ENCODE results near the gene ACP7.
"Not testable (repeated sequence)": the region's sequence is repeated elsewhere in the genome, so short reads cannot be mapped to it uniquely, and the experiment has no call there.

Gene ACP7

DNA sequence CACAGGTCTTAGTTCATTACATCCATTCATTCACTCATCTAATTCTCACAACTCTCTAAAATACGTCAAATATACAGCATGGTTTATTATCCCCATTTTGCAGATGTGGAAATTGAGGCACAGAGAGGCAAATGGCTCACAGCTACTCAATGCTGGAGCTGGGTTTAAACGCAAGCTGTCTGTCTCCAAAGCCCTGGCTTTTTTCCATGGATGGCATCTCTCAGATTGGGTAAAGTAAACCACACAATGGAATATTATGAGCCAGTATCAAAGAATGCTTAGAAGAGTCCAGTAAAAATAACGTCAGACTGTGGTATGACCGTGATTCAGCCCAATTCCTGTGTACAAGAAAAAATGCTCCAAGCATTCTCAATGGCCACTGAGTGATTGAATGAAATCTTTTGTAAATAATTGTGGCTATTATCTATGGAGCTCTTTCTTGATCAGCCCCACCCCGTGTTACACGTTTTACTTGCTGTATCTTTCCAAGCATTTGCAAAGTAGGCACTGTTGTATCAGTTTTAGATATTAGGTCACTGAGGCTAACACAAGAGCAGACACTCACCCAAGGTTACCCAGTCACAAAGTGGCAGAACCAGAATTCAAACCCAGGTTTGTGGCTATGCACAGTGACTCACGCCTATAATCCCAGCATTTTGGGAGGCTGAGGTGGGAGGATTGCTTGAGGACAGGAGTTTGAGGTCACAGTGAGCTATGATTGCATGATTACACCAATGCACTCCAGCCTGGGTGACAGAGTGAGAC lies 5.5 kb upstream of the ACP7 start:
- TF ChIP-seq TAF1 (IDR thresholded peaks at IDR 0.05; ENCODE audit: borderline replicate concordance, low read depth, low read length) (no peak), POLR2A (IDR thresholded peaks at IDR 0.05; ENCODE audit: low read depth, low read length) (no peak), POLR2AphosphoS5 (IDR thresholded peaks at IDR 0.05; ENCODE audit: low read depth, low read length) (no peak)
- DNase-seq (ENCODE audit: insufficient read length) (no peak), FAIRE-seq (no peak)

- TF ChIP-seq TAF1 (IDR thresholded peaks at IDR 0.05; ENCODE audit: borderline replicate concordance, low read depth, low read length) (no peak), POLR2A (IDR thresholded peaks at IDR 0.05; ENCODE audit: low read depth, low read length) (no peak), POLR2AphosphoS5 (IDR thresholded peaks at IDR 0.05; ENCODE audit: low read depth, low read length) (no peak)
- FAIRE-seq (no peak), DNase-seq (ENCODE audit: insufficient read length) (no peak)
These were observed 3.7 kb upstream of the ACP7 start for GRCh38 chr19:39080431-39080830.

DNA sequence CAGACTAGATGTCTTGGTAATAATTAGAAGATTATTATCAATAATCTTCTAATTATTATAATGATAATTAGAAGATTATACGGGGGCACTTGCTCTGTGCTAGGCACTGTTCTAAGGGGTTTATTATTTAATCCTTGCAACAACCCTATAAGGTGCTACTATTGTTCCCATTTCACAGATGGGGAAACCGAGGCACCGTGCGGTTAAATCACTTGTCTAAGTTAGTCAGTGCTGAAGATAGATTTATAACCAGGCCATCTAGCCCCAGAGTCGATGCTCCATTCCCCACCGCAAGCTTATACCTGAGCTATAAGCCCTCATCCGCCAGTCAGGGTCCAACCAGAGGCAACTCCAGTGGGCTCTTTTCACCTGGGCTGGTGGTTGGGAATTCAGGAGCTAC lies 2.0 kb upstream of the ACP7 start:
- TF ChIP-seq POLR2A (IDR thresholded peaks at IDR 0.05; ENCODE audit: low read depth, low read length) (no peak), POLR2AphosphoS5 (IDR thresholded peaks at IDR 0.05; ENCODE audit: low read depth, low read length) (no peak), TAF1 (IDR thresholded peaks at IDR 0.05; ENCODE audit: borderline replicate concordance, low read depth, low read length) (no peak)
- DNase-seq (ENCODE audit: insufficient read length) (no peak), FAIRE-seq (no peak)

DNA sequence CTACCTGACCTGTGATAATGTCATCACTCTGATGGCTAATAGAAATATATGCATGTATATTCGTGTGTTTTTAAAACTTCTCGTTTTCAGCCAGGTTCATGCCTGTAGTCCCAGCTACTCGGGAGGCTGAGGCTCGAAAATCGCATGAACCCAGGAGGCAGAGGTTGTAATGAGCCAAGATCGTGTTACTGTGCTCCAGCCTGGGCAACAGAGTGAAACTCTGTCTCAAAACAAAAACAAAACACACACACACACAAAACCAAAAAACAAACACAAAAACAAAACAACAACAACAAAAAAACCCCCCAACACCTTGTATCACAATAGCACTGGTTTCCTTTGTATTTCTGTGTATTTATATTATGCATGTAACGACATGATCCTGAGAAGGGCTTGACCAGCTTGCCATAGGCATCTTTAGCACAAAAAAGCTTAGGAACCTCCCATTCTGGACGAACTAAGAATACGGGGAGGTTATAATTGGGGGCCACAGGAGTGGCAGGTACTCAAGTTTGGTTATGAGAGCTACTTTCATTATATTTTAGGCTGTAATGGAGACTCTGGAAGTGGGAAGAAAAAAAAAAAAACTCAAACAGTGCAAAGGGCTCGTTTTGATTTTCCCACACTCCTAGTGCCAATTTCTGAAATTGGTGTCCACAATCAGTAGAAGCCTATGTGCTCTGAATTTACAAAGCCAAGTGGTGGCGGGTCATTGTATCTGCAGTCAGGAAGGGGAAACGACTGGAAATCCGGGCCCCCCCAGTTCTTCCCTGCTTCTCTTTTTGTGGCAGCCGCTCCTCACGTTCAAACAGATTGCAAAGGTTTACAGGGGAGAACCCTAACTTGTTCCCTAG lies 1.2 kb upstream of the ACP7 start:
- no peak for DNase-seq (ENCODE audit: insufficient read length)
- no peak for FAIRE-seq
- TF ChIP-seq POLR2A (IDR thresholded peaks at IDR 0.05; ENCODE audit: low read depth, low read length) (no peak), TAF1 (IDR thresholded peaks at IDR 0.05; ENCODE audit: borderline replicate concordance, low read depth, low read length) (no peak), POLR2AphosphoS5 (IDR thresholded peaks at IDR 0.05; ENCODE audit: low read depth, low read length) (no peak)

DNA sequence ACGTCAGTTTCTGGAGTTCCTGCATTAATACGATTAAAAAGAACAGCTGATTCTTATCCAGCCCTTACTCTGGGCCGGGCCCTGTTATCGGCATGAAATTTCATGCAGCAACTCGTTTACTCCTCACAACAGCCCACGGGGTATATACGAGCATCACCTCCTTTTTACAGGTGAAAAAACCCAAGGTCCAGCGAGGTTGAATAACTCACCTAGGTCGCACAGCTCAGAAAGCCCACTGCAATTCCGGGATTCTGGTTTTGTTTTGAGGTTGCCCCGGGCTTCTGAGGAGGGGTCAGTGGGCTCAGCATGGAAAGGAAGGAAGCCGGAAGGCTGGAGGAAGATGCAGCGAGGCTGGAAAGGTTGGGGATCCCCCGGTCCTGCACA lies 577 bp upstream of the ACP7 start:
- DNase-seq (ENCODE audit: insufficient read length), result no peak
- no peak for FAIRE-seq
- TF ChIP-seq POLR2A (IDR thresholded peaks at IDR 0.05; ENCODE audit: low read depth, low read length), result no peak
- TF ChIP-seq POLR2AphosphoS5 (IDR thresholded peaks at IDR 0.05; ENCODE audit: low read depth, low read length), result no peak
- TF ChIP-seq TAF1 (IDR thresholded peaks at IDR 0.05; ENCODE audit: borderline replicate concordance, low read depth, low read length), result no peak

GRCh38 chr19:39084732-39085080 lies 538 bp downstream of the ACP7 start:
- FAIRE-seq, result no peak
- DNase-seq (ENCODE audit: insufficient read length), result no peak
- TF ChIP-seq POLR2A (IDR thresholded peaks at IDR 0.05; ENCODE audit: low read depth, low read length) (no peak), POLR2AphosphoS5 (IDR thresholded peaks at IDR 0.05; ENCODE audit: low read depth, low read length) (no peak), TAF1 (IDR thresholded peaks at IDR 0.05; ENCODE audit: borderline replicate concordance, low read depth, low read length) (no peak)

- FAIRE-seq (no peak), DNase-seq (ENCODE audit: insufficient read length) (no peak)
- TF ChIP-seq POLR2A (IDR thresholded peaks at IDR 0.05; ENCODE audit: low read depth, low read length), result no peak
- no peak for TF ChIP-seq POLR2AphosphoS5 (IDR thresholded peaks at IDR 0.05; ENCODE audit: low read depth, low read length)
- TF ChIP-seq TAF1 (IDR thresholded peaks at IDR 0.05; ENCODE audit: borderline replicate concordance, low read depth, low read length), result no peak
These were observed 1.2 kb downstream of the ACP7 start for GRCh38 chr19:39085392-39085791.

DNA sequence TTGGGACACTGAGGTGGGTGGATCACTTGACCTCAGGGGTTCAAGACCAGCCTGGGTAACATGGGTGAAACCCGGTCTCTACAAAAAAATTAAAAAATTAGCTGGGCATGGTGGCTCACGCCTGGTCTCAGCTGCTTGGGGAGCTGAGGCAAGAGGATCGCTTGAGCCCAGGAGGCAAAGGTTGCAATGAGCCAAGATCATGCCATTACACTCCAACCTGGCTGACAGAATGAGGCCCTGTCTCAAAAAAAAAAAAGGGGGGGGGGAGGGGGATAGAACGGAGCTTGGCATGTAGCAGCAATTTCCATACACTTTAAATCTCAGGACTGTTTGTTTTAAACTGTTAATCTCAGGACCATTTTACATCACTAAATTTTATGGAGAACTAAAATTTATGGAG lies 2.2 kb downstream of the ACP7 start:
- no peak for DNase-seq (ENCODE audit: insufficient read length)
- FAIRE-seq, result no peak
- no peak for TF ChIP-seq POLR2A (IDR thresholded peaks at IDR 0.05; ENCODE audit: low read depth, low read length)
- TF ChIP-seq POLR2AphosphoS5 (IDR thresholded peaks at IDR 0.05; ENCODE audit: low read depth, low read length), result no peak
- TF ChIP-seq TAF1 (IDR thresholded peaks at IDR 0.05; ENCODE audit: borderline replicate concordance, low read depth, low read length), result no peak

DNA sequence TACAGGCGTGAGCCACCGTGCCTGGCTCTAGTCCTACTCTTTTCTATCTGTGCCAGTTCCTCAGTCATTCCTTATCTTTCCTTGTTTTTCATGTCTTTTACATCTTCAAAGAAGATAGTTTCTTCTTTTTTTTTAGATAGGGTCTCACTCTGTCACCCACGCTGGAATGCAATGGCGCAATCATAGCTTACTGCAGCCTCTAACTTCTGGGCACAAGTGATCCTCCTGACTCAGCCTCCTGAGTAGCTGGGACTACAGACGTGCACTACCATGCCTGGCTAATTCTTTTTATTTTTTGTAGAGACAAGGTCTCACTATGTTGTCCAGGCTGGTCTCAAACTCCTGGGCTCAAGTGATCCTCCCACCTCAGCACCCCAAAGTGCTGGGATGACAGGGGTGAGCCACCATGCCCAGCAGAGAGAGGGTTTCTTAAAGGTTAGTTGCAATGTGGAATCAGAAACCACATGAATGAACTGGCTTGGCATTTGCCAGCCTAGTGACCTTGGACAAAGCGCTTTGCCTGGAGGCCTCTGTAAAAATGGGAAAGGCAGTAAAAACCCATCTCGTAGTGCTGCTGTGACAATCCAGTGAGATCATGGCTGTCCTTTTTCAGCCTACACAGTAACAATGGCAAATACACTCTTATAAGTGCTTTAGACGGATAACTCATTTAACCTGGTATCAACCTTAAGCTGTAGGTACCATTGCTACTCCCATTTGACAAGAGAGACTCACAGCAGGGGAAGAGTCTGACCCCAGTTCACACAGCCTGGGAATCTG lies 3.9 kb downstream of the ACP7 start:
- FAIRE-seq, result no peak
- DNase-seq (ENCODE audit: insufficient read length), result no peak
- no peak for TF ChIP-seq POLR2AphosphoS5 (IDR thresholded peaks at IDR 0.05; ENCODE audit: low read depth, low read length)
- TF ChIP-seq POLR2A (IDR thresholded peaks at IDR 0.05; ENCODE audit: low read depth, low read length), result no peak
- no peak for TF ChIP-seq TAF1 (IDR thresholded peaks at IDR 0.05; ENCODE audit: borderline replicate concordance, low read depth, low read length)

GRCh38 chr19:39090016-39090415 lies 5.8 kb downstream of the ACP7 start:
- not testable (repeated sequence) for FAIRE-seq; DNase-seq (ENCODE audit: insufficient read length)

DNA sequence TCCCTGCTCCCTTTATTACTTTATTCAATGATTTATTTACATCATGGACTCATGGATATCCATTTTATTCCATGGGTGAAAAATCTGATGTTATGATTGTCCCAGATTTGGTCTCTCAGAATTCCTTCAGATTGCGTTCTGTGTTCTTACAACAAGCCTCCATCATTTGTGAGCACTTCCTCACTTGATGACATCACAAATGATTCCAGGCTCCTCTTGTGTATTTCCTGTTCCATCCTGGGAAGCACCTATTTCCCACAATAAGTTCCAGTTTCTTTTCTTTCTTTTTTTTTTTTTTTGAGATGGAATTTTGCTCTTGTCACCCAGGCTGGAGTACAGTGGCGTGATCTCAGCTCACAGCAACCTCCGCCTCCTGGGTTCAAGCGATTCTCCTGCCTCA lies 6.7 kb downstream of the ACP7 start:
- TF ChIP-seq POLR2A (IDR thresholded peaks at IDR 0.05; ENCODE audit: low read depth, low read length) (no peak), POLR2AphosphoS5 (IDR thresholded peaks at IDR 0.05; ENCODE audit: low read depth, low read length) (no peak), TAF1 (IDR thresholded peaks at IDR 0.05; ENCODE audit: borderline replicate concordance, low read depth, low read length) (no peak)
- DNase-seq (ENCODE audit: insufficient read length) (no peak), FAIRE-seq (no peak)

GRCh38 chr19:39095799-39096540 lies 11.8 kb downstream of the ACP7 start:
- not testable (repeated sequence) for FAIRE-seq; DNase-seq (ENCODE audit: insufficient read length)

All from GM12892 (cell line).